ENCODE measurements around the gene SCAF8.

DNA sequence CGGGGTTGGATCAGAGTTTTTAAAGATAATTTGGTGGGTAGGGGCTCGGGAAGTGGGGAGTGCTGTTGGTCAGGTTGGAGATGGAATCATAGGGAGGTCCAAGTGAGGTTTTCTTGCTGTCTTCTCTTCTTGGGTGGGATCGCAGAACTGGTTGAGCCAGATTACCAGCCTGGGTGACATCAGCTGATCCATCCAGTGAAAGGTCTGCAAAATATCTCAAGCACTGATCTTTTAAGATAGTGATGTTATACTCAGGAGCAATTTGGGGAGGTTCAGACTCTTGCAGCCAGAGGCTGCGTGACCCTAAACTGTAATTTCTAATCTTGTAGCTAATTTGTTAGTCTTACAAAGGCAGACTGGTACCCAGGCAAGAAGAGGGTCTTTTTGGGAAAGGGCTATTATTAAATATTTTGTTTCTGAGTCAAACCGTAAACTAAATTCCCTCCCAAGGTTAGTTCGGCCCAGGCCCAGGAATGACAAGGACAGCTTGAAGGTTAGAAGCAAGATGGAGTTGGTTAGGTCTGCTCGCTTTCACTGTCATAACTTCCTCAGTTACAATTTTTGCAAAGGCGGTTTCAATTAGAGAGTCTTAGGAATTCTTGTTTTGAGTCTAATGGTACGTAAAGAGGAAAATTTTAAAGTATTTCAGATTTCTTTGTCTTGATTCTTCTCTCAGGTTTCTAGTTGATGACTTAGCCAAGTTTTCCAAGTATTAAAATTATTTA is 53.1 kb downstream of the SCAF8 start:
- TF ChIP-seq, protein P1, sequence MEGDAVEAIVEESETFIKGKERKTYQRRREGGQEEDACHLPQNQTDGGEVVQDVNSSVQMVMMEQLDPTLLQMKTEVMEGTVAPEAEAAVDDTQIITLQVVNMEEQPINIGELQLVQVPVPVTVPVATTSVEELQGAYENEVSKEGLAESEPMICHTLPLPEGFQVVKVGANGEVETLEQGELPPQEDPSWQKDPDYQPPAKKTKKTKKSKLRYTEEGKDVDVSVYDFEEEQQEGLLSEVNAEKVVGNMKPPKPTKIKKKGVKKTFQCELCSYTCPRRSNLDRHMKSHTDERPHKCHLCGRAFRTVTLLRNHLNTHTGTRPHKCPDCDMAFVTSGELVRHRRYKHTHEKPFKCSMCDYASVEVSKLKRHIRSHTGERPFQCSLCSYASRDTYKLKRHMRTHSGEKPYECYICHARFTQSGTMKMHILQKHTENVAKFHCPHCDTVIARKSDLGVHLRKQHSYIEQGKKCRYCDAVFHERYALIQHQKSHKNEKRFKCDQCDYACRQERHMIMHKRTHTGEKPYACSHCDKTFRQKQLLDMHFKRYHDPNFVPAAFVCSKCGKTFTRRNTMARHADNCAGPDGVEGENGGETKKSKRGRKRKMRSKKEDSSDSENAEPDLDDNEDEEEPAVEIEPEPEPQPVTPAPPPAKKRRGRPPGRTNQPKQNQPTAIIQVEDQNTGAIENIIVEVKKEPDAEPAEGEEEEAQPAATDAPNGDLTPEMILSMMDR (IDR thresholded peaks at IDR 0.05; ENCODE audit: insufficient read depth, low read length, poor library complexity, severe bottlenecking): no peak
- TF ChIP-seq EZH2phosphoT487 (conservative IDR thresholded peaks at IDR 0.05; ENCODE audit: low read length): no peak

All from SU-DHL-6 (cell line).